COLO668 (cell line): ENCODE measurements around the gene AGMAT.
"Not testable (repeated sequence)": the region's sequence is repeated elsewhere in the genome, so short reads cannot be mapped to it uniquely, and the experiment has no call there.

Experiments used
- DNase-seq: peaks from one replicate; lab custom pipeline; 2025; ENCODE audit not compliant: unreplicated experiment; lab: John Stamatoyannopoulos, UW

AGMAT gene

GRCh38 chr1:15616373-15617172, 31.7 kb upstream of the AGMAT start:
- DNase-seq: no peak

DNA sequence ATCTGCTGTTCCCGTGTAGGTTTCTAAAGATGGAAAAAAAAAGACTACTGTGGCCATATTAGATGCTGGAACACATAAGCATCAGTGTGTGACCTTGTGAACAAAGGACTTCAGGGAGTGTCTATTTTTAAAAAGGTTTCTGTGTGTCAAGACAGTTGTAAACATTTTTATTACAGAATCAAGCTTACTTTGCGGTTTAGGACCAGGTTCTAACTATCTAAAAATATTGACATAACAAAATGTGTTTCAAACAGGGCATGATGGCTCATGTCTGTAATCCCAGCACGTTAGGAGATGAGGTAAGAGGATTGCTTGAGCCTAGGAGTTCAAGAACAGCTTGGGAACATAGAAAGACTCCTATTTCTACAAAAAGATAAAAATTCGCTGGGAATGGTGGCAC, 25.3 kb upstream of the AGMAT start:
- peak; percentile 53 for DNase-seq

- DNase-seq: peak; percentile 43
Measured at GRCh38 chr1:15609631-15610030, 24.8 kb upstream of the AGMAT start.

DNA sequence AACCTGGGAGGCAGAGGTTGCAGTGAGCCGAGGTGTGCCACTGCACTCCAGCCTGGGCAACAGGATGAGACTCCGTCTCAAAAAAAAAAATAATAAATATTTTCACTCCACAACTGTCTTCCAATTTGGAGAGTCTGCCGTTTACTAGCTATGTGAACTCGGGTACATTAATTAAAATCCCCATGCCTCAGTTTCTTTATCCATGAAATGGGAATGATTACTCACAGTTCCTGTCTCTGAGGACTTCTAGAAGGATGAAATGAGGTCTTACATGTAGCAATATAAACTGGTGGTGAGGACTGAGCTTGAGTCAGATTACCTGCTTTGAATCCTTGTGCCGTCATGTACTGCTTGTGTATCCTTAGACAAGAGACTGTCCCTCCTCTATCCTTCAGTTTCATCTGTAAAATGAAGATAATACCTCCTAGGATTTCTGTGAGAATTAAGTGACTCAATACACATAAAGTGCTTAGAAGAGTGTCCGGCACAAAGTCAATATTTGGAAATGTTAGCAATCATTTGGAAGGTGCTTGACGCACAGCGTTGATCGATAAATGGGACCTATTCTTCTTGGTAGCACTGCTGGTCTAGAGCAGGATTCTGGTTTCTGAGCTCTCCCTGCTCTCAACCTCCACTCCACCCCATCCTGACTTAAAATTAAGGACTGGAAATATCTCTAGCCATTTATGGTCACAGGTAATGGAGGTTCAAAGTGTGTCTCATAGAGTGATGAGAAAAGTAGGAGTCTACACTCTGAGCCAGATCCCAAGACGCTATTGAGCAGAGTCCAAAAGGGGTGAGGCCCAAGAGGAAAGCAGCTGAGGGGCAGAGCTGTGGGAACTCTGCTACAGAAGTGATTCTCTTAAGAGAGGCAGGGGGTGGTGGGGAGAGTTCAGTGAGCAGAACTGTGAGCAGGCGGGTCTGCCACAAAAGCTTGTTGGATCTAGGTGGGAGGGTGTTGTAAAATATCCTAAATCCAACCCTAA, 20.8 kb upstream of the AGMAT start:
- DNase-seq: no peak

DNA sequence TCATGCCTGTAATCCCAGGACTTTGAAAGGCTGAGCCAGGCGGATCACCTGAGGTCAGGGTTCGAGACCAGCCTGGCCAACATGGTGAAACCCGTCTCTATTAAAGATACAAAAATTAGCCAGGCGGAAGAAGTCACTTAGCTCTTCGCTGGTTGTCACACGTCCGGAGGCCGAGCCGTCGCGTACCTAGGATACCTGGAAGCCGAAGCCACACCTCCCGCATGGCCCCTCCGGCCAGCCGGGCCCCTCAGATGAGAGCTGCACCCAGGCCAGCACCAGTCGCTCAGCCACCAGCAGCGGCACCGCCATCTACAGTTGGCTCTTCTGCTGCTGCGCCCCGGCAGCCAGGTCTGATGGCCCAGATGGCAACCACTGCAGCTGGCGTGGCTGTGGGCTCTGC, 19.5 kb upstream of the AGMAT start:
- DNase-seq: not testable (repeated sequence)

DNA sequence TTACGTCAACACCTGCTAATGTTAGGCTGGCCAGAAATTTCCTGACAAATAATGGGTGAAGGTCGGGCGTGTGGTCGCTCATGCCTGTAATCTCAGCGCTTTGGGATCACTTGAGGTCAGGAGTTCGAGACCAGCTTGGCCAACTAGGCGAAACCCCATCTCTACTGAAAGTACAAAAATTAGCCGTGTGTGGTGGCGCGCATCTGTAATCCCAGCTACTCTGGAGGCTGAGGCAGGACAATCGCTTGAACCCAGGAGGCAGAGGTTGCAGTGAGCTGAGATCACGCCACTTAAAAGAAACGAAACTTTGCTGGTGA, 19.1 kb upstream of the AGMAT start:
- DNase-seq: not testable (repeated sequence)

GRCh38 chr1:15603050-15603965, 18.5 kb upstream of the AGMAT start:
- peak; percentile 100 for DNase-seq

- DNase-seq: no peak
Measured at GRCh38 chr1:15598436-15598835, 13.6 kb upstream of the AGMAT start.

DNA sequence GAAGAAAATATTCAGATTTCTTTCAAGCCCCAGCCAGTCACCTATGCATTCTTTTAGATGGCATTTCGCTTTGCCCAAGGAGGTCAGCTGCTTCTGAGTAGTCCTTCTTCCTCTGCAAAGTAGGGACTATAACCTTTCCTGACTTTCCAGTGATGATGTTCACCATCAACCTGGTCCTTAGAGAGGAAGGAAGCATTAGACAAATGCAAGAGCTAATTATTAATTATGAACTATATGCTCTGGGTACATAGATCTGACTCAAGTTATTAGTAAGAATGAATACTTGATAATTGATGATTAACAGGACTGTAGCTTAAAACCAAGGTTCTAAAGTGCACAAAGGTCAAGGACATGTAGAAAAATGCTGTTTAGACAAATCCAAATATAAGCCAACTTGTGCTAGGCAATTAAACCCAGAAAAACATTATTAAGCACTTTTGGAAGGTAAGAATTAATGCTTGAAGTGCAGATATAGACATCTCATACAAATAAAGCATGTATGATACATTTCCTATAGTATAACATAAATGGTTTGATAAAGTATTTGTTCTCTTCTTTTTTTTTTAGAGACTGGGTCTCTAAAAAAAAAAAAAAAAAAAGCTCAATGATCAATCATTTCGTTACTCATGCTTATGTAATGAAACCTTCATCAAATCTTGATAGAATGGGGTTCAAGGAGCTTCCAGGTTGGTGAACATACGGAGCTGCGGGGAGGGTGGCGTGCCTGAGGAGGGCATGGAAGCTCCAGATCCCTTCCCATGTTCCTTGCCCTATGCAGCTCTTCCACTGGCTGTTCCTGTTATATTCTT, 11.2 kb upstream of the AGMAT start:
- no peak for DNase-seq

DNA sequence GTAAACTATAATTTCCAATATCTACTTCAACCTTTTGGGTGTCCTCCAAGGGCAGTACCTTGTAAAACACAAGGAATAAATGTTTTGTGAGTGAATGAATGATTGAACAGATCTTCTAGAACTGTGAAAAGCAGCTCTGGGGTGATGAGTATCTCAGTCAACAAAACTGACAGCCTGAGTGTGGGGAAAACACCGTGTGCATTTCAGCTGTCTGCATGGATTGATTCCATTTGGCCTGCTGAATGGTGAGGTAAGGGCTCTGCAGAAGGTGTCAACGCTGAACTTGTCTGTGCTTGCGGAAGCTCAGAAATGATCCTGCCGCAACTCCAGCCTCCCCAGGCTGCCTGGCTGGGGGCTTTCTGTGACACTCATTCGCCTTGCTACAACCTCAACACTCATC, 7.4 kb upstream of the AGMAT start:
- no peak for DNase-seq

GRCh38 chr1:15583016-15583706, 1.7 kb downstream of the AGMAT start:
- no peak for DNase-seq

DNA sequence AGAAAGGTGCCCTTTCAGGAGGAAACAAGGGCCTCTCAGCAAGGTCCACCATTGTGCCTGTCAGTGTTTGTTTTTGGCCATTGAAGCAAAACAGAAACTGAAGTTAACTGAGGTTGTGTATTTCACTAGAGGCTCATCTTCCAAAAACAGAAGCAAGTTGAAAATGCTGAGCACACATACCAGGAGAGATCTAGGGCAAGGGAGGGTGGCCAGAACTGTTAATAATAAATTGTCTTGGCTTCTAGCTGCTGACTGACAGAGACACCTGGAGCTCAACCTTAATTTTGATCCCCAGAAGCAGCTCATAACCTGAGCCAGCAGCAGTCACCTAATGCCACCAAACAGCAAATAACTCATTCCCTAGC, 5.2 kb downstream of the AGMAT start:
- no peak for DNase-seq

GRCh38 chr1:15578921-15579682, 5.7 kb downstream of the AGMAT start:
- DNase-seq: no peak

DNA sequence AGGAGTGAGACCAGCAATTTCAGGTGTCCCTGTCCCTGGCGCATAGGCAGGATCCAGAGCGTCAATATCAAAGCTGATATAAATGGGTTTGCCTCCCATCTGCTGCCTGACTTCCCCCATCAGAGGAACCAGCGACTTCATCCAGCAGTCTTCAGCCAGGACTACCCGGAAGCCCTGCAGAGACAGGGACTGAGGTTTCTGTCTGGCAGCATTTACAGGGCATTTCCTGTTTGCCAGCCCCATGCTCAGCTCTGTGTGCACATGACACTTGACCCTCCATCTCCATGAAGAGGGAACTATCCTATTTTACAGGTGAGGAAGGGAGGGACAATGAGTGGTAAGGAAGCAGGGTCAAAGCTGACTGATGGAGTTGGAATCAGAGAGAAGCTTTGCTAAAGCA, 7.2 kb downstream of the AGMAT start:
- peak; percentile 63 for DNase-seq

GRCh38 chr1:15575549-15576150, 9.2 kb downstream of the AGMAT start:
- DNase-seq: no peak

GRCh38 chr1:15574741-15575140, 10.1 kb downstream of the AGMAT start:
- DNase-seq: no peak

GRCh38 chr1:15573477-15573876, 11.4 kb downstream of the AGMAT start:
- no peak for DNase-seq

DNA sequence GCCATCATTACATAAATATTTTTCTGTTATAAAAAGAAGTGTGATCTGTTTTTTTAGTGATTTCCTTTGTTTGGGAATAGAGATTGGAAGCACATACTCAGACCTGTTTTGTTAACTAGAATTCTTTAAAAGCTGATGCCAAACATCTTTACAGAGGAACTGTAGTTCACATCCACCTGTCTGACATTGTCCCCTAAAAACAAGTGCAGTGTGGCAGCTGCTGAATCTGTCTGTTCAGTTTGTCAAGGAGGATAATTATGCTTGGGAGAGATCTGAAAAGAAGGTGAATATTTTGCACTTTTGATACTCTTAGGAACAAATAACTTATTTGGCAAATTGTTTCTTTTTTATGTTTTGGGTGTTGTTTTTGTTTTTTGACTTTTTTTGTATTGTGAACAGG, 13.6 kb downstream of the AGMAT start:
- DNase-seq: no peak

- DNase-seq: no peak
Measured at GRCh38 chr1:15570861-15571260, 14.0 kb downstream of the AGMAT start.
